HepG2 (cell line): Measurements from ENCODE around the gene ARTN. TPM values are rescaled to one million over a fixed set of nuclear protein-coding genes. Genes with fewer than 3 reads are reported as not detected.

Experiments
- ATF7-NPFF ChIP-seq: sonication (generic); formaldehyde crosslinking; IDR thresholded peaks from 2 replicates; pipeline ENCODE4 v1.8.1; 2023; ENCODE audit warnings: mild to moderate bottlenecking, low read depth, missing genetic modification reagents, moderate library complexity
- FOXK1 ChIP-seq: sonication (generic); formaldehyde crosslinking; IDR thresholded peaks from 2 replicates; pipeline ENCODE4 v1.4.0; 2020; ENCODE audit warnings: low read depth, missing genetic modification reagents, borderline replicate concordance
- FOXO4 ChIP-seq: sonication (generic); formaldehyde crosslinking; conservative IDR thresholded peaks from 2 replicates; pipeline ENCODE4 v1.8.1; 2023; ENCODE audit warnings: missing genetic modification reagents
- HCFC1 ChIP-seq: fragments of 150-350 bp; IDR thresholded peaks from 2 replicates; pipeline ENCODE4 v1.6.1; 2014; ENCODE audit warnings: low read depth, low read length
- HDAC1 ChIP-seq: sonication (generic); formaldehyde crosslinking; IDR thresholded peaks from 2 replicates; pipeline ENCODE4 v1.5.1; 2020; ENCODE audit warnings: mild to moderate bottlenecking, missing genetic modification reagents
- MNT ChIP-seq: fragments of 450-650 bp; IDR thresholded peaks from 2 replicates; pipeline ENCODE4 v1.6.1; 2016
- NCOA2 ChIP-seq: sonication (generic); formaldehyde crosslinking; IDR thresholded peaks from 2 replicates; pipeline ENCODE4 v1.8.0; 2022; ENCODE audit warnings: inconsistent platforms
- NFRKB ChIP-seq: fragments of 450-650 bp; IDR thresholded peaks from 2 replicates; pipeline ENCODE4 v1.6.1; 2017
- NR2F6 ChIP-seq, 2 experiments: IDR thresholded peaks; 2 replicates each; pipeline ENCODE4 v1.6.1; 2016; ENCODE audit warnings: antibody characterized with exemption in 1 of 2, mild to moderate bottlenecking in 1 of 2
- PAF1 ChIP-seq: IDR thresholded peaks from 2 replicates; pipeline ENCODE4 v1.6.1; 2016; ENCODE audit warnings: missing genetic modification reagents, missing compliant biosample characterization
- POLR2AphosphoS2 ChIP-seq: IDR thresholded peaks from 2 replicates; pipeline ENCODE4 v1.6.1; 2011; ENCODE audit warnings: low read depth, low read length, improper control_type of control experiment
- POLR2G ChIP-seq: fragments of 200-400 bp; formaldehyde crosslinking; IDR thresholded peaks from 2 replicates; pipeline ENCODE4 v1.6.1; 2018; ENCODE audit warnings: mild to moderate bottlenecking, low read depth, low read length, moderate library complexity
- REPIN1 ChIP-seq: sonication (generic); formaldehyde crosslinking; IDR thresholded peaks from 2 replicates; pipeline ENCODE4 v1.8.0; 2022; ENCODE audit warnings: missing genetic modification reagents, low read depth, mild to moderate bottlenecking, borderline replicate concordance
- STAT5B ChIP-seq: sonication (generic); formaldehyde crosslinking; IDR thresholded peaks from 2 replicates; pipeline ENCODE4 v1.4.0; 2020; ENCODE audit warnings: missing genetic modification reagents
- SUZ12 ChIP-seq: fragments of 150-350 bp; IDR thresholded peaks from 2 replicates; pipeline ENCODE4 v1.6.1; 2014; ENCODE audit warnings: low read depth, low read length
- THAP8 ChIP-seq: sonication (generic); formaldehyde crosslinking; IDR thresholded peaks from 2 replicates; pipeline ENCODE4 v1.5.1; 2020; ENCODE audit warnings: missing genetic modification reagents, mild to moderate bottlenecking, borderline replicate concordance
- ZFX ChIP-seq: sonication (generic); formaldehyde crosslinking; IDR thresholded peaks from 2 replicates; pipeline ENCODE4 v1.4.0; 2020; ENCODE audit warnings: mild to moderate bottlenecking, low read depth, missing genetic modification reagents, moderate library complexity
- ZFYVE20 ChIP-seq: sonication (generic); formaldehyde crosslinking; IDR thresholded peaks from 2 replicates; pipeline ENCODE4 v1.8.0; 2023; ENCODE audit warnings: low read depth, mild to moderate bottlenecking, moderate library complexity, missing genetic modification reagents, borderline replicate concordance
- ZNF225 ChIP-seq: sonication (generic); formaldehyde crosslinking; IDR thresholded peaks from 2 replicates; pipeline ENCODE4 v1.4.0; 2020; ENCODE audit warnings: mild to moderate bottlenecking, missing genetic modification reagents
- ZNF264 ChIP-seq: sonication (generic); formaldehyde crosslinking; IDR thresholded peaks from 2 replicates; pipeline ENCODE4 v1.4.0; 2020; ENCODE audit warnings: missing genetic modification reagents
- ZSCAN22 ChIP-seq: sonication (generic); formaldehyde crosslinking; IDR thresholded peaks from 2 replicates; pipeline ENCODE4 v1.4.0; 2020; ENCODE audit warnings: mild to moderate bottlenecking, missing genetic modification reagents
- polyA plus RNA-seq, 8 experiments: library from polyadenylated mRNA; depleted of rRNA in 3 of 8; stranded (reverse) in 7 of 8; unstranded in 1 of 8; fragments of >200 nt; fragmentation: Illumina TruSeq in 4 of 8; extraction: Trizol in 4 of 8; gene quantifications; 2 replicates each; pipeline versions ENCODE4 v1.2.1 to v1.2.3, GENCODE V29; 2011 to 2016; ENCODE audit warnings: low read depth in 4 of 8, missing spikeins in 1 of 8, mixed read lengths in 1 of 8; ENCODE audit not compliant: insufficient read depth in 1 of 8
- total RNA-seq, 5 experiments: library from RNA; depleted of rRNA; stranded (reverse); fragments of >200 nt; fragmentation: Illumina TruSeq; extraction: Trizol; gene quantifications; 2 replicates each; pipeline ENCODE4 v1.2.3, GENCODE V29; 2016; ENCODE audit warnings: low read depth in 1 of 5
- TF ChIP-seq, protein P1 (sequence below): IDR thresholded peaks from 2 replicates; pipeline ENCODE4 v1.6.1; 2012; ENCODE audit warnings: inconsistent platforms
- TF ChIP-seq, protein P2 (sequence below): sonication (generic); formaldehyde crosslinking; IDR thresholded peaks from 2 replicates; pipeline ENCODE4 v1.4.0; 2020; ENCODE audit warnings: missing genetic modification reagents, borderline replicate concordance
- TF ChIP-seq, protein P3 (sequence below): sonication (generic); formaldehyde crosslinking; conservative IDR thresholded peaks from 2 replicates; pipeline ENCODE4 v1.4.0; 2020; ENCODE audit warnings: missing genetic modification reagents

The ARTN gene
- total and polyA plus RNA-seq, 2 of the 13 experiments (the other 11 are each of a cell fraction or from before 2014, with no cell fraction given) = 0.11 to 0.62 TPM

GRCh38 chr1:43980255-43981134, 46.9 kb downstream of the ARTN start (continued):
- no peak for TF ChIP-seq ATF7-NPFF
- TF ChIP-seq FOXO4 (CRISPR knock-in tag) = no peak
- TF ChIP-seq, protein P1, sequence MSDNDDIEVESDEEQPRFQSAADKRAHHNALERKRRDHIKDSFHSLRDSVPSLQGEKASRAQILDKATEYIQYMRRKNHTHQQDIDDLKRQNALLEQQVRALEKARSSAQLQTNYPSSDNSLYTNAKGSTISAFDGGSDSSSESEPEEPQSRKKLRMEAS = peak; percentile 48; the same call in 1 of the 2 replicates
- TF ChIP-seq STAT5B (CRISPR knock-in tag) = no peak
- TF ChIP-seq HCFC1 = no peak
- TF ChIP-seq MNT = peak; percentile 39; the same call in 1 of the 2 replicates
- no peak for TF ChIP-seq FOXK1 (CRISPR knock-in tag)
- TF ChIP-seq ZNF264 (CRISPR knock-in tag) = no peak
- TF ChIP-seq ZSCAN22 (CRISPR knock-in tag) = no peak
- TF ChIP-seq ZFX (CRISPR knock-in tag) = peak; percentile 10; the same call in 1 of the 2 replicates
- no peak for TF ChIP-seq PAF1 (CRISPR knock-in tag)
- TF ChIP-seq NR2F6 (IDR thresholded peaks at IDR 0.05) = no peak
- no peak for TF ChIP-seq NR2F6 (CRISPR knock-in tag; IDR thresholded peaks at IDR 0.05)
- TF ChIP-seq POLR2G = no peak
- no peak for TF ChIP-seq NFRKB
- TF ChIP-seq POLR2AphosphoS2 = no peak
- no peak for TF ChIP-seq SUZ12
- TF ChIP-seq ZFYVE20 = no peak
- TF ChIP-seq ZNF225 = no peak
- TF ChIP-seq NCOA2 = no peak
- no peak for TF ChIP-seq REPIN1 (CRISPR knock-in tag)
- TF ChIP-seq, protein P2, sequence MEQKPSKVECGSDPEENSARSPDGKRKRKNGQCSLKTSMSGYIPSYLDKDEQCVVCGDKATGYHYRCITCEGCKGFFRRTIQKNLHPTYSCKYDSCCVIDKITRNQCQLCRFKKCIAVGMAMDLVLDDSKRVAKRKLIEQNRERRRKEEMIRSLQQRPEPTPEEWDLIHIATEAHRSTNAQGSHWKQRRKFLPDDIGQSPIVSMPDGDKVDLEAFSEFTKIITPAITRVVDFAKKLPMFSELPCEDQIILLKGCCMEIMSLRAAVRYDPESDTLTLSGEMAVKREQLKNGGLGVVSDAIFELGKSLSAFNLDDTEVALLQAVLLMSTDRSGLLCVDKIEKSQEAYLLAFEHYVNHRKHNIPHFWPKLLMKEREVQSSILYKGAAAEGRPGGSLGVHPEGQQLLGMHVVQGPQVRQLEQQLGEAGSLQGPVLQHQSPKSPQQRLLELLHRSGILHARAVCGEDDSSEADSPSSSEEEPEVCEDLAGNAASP (CRISPR knock-in tag) = no peak
- TF ChIP-seq, protein P3, sequence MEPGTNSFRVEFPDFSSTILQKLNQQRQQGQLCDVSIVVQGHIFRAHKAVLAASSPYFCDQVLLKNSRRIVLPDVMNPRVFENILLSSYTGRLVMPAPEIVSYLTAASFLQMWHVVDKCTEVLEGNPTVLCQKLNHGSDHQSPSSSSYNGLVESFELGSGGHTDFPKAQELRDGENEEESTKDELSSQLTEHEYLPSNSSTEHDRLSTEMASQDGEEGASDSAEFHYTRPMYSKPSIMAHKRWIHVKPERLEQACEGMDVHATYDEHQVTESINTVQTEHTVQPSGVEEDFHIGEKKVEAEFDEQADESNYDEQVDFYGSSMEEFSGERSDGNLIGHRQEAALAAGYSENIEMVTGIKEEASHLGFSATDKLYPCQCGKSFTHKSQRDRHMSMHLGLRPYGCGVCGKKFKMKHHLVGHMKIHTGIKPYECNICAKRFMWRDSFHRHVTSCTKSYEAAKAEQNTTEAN = peak; percentile 70; the same call in 1 of the 2 replicates
- 0 out of 2 replicates have a peak, but pooled peaks have one; percentile 20 for TF ChIP-seq HDAC1
- TF ChIP-seq THAP8 (CRISPR knock-in tag) = no peak
